GM19239 (cell line): ENCODE data around the gene GABRR2.
"Not testable (repeated sequence)": the region's sequence is repeated elsewhere in the genome, so short reads cannot be mapped to it uniquely, and the experiment has no call there.

Experiments
- DNase-seq: peaks from one replicate; pipeline ENCODE4 v3.0.0; 2011; ENCODE audit warnings: low spot score; ENCODE audit not compliant: insufficient read length
- FAIRE-seq: peaks from 2 replicates; lab custom pipeline; 2011; peaks lifted over from hg19 to GRCh38; lab: Jason Lieb, UNC

Gene GABRR2

GRCh38 chr6:89264296-89264695, 50.8 kb downstream of the GABRR2 start:
- DNase-seq (no peak), FAIRE-seq (no peak)

GRCh38 chr6:89260832-89261231, 54.3 kb downstream of the GABRR2 start:
- DNase-seq (no peak), FAIRE-seq (peak; percentile 74)

GRCh38 chr6:89260310-89260709, 54.8 kb downstream of the GABRR2 start:
- no peak for DNase-seq
- FAIRE-seq, result peak; percentile 63

GRCh38 chr6:89258912-89259311, 56.2 kb downstream of the GABRR2 start:
- FAIRE-seq (no peak), DNase-seq (no peak)

GRCh38 chr6:89257781-89258180, 57.3 kb downstream of the GABRR2 start:
- FAIRE-seq, result no peak
- no peak for DNase-seq

GRCh38 chr6:89257346-89257745, 57.8 kb downstream of the GABRR2 start:
- FAIRE-seq (no peak), DNase-seq (no peak)

- no peak for FAIRE-seq
- DNase-seq, result no peak
These were observed 59.7 kb downstream of the GABRR2 start for GRCh38 chr6:89255417-89255816.

GRCh38 chr6:89254569-89254968, 60.5 kb downstream of the GABRR2 start:
- FAIRE-seq, result no peak
- DNase-seq, result no peak

GRCh38 chr6:89252907-89253306, 62.2 kb downstream of the GABRR2 start:
- DNase-seq, result no peak
- FAIRE-seq, result no peak

- no peak for DNase-seq
- FAIRE-seq, result no peak
These were observed 63.1 kb downstream of the GABRR2 start for GRCh38 chr6:89251976-89252375.

- no peak for FAIRE-seq
- DNase-seq, result no peak
These were observed 63.9 kb downstream of the GABRR2 start for GRCh38 chr6:89251170-89251569.

- FAIRE-seq (no peak), DNase-seq (no peak)
These were observed 64.9 kb downstream of the GABRR2 start for GRCh38 chr6:89250239-89250638.

GRCh38 chr6:89244241-89244985, 70.7 kb downstream of the GABRR2 start:
- DNase-seq, result no peak
- FAIRE-seq, result peak; percentile 67

GRCh38 chr6:89243331-89243629, 71.8 kb downstream of the GABRR2 start:
- FAIRE-seq (no peak), DNase-seq (no peak)

- FAIRE-seq (peak; percentile 82), DNase-seq (no peak)
These were observed 72.3 kb downstream of the GABRR2 start for GRCh38 chr6:89242574-89243330.

- DNase-seq (no peak), FAIRE-seq (peak; percentile 55)
These were observed 75.8 kb downstream of the GABRR2 start for GRCh38 chr6:89239338-89239737.

GRCh38 chr6:89237158-89237557, 77.9 kb downstream of the GABRR2 start:
- no peak for FAIRE-seq

GRCh38 chr6:89233605-89234004, 81.5 kb downstream of the GABRR2 start:
- FAIRE-seq, DNase-seq: not testable (repeated sequence)

More at GRCh38 chr6:89237158-89237557, 77.9 kb downstream of the GABRR2 start:
- no peak for DNase-seq

- FAIRE-seq, result no peak
These were observed 92.4 kb downstream of the GABRR2 start for GRCh38 chr6:89222712-89223039.

GRCh38 chr6:89221971-89222711, 93.0 kb downstream of the GABRR2 start:
- DNase-seq, result no peak
- FAIRE-seq, result no peak

More at GRCh38 chr6:89222712-89223039, 92.4 kb downstream of the GABRR2 start:
- DNase-seq, result no peak

GRCh38 chr6:89221129-89221528, 94.0 kb downstream of the GABRR2 start:
- DNase-seq, result no peak
- FAIRE-seq, result no peak
